ENCODE data around the gene SPATA31D1. TPM values are rescaled to one million over a fixed set of nuclear protein-coding genes. Genes with fewer than 3 reads are reported as not detected.
"Not testable (repeated sequence)": the region's sequence is repeated elsewhere in the genome, so short reads cannot be mapped to it uniquely, and the experiment has no call there.

The SPATA31D1 gene
- not detected in 2 replicates for total RNA-seq

DNA sequence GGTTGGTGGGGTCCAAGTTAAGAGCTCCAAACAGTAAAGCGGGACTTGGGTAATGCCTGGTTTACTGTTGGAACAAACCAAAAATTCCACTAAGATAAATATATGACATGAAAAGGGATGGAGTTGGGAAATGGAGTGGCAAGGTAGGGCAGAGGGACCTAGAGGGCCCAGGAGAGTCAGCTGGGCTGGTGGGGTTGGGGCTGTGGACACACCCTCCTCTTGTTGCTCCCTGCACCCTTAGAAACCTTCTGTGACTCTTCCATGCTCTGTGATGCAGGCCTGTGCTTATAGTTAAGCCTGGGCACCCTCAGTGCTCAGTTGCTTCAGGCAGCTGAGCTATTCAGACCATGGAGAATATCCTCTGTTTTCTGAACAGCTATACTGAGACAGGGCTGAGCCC, at the start of gene SPATA31D1:
Gene SPATA31D1, plus strand, starts transcription at position 301 of the 400 bp plus-strand sequence. Its CDS starts 47 bp downstream, at position 348.
- not testable (repeated sequence) for DNase-seq (ENCODE audit: extremely low read depth, low read depth, low spot score)

DNA sequence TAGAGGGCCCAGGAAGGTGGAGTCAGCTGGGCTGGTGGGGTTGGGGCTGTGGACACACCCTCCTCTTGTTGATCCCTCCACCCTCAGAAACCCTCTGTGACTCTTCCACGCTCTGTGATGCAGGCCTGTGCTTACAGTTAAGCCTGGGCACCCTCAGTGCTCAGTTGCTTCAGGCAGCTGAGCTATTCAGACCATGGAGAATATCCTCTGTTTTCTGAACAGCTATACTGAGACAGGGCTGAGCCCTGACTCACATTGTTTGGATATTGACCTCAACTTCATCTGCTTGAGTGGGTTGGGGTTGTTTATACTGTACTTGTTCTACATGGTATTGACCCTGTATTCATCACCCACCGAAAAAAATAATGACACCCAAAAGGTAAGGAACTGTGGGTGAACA, 45.2 kb upstream of the SPATA31D1 start, which contains the start of gene SPATA31D3:
Gene SPATA31D3, plus strand, starts transcription at position 108 of the 400 bp plus-strand sequence. Its CDS starts 86 bp downstream, at position 194.
- not testable (repeated sequence) for DNase-seq (ENCODE audit: extremely low read depth, low read depth, low spot score)

GRCh38 chr9:81948650-81949049, 39.9 kb upstream of the SPATA31D1 start:
- DNase-seq (ENCODE audit: extremely low read depth, low read depth, low spot score), result not testable (repeated sequence)

DNA sequence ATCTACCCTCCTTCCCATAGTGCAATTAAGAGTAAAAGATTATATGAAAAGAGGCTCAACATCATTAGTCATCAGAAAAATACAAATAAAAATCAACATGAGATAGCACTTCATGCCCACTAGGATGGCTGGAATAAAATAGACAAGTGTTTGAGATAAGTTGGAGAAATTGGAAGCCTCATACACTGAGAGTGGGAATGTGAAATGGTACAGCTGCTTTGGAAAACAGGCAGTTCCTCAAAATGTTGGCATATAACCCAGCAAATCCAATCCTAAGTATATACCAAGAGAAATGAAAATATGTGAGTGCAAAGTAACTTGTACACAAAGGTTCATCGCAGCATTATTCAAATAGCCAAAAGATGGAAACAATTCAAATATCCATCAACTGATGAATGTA, 35.5 kb upstream of the SPATA31D1 start:
- DNase-seq (ENCODE audit: extremely low read depth, low read depth, low spot score), result no peak

DNA sequence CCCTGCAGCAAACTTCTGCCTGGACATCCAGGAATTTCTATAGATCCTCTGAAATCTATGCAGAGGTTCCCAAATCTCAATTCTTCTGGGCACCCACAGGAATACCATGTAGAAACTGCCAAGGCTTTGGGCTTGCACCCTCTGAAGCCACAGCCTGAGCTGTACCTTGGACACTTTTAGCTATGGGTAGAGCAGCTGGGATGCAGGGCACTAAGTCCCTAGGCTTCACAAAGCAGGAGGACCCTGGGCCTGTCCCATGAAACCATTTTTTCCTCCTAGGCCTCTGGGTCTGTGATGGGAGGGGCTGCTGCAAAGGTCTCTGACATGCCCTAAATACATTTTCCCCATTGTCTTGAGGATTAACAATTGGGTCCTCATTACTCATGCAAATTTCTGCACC, 32.9 kb upstream of the SPATA31D1 start:
- DNase-seq (ENCODE audit: extremely low read depth, low read depth, low spot score), result no peak

DNA sequence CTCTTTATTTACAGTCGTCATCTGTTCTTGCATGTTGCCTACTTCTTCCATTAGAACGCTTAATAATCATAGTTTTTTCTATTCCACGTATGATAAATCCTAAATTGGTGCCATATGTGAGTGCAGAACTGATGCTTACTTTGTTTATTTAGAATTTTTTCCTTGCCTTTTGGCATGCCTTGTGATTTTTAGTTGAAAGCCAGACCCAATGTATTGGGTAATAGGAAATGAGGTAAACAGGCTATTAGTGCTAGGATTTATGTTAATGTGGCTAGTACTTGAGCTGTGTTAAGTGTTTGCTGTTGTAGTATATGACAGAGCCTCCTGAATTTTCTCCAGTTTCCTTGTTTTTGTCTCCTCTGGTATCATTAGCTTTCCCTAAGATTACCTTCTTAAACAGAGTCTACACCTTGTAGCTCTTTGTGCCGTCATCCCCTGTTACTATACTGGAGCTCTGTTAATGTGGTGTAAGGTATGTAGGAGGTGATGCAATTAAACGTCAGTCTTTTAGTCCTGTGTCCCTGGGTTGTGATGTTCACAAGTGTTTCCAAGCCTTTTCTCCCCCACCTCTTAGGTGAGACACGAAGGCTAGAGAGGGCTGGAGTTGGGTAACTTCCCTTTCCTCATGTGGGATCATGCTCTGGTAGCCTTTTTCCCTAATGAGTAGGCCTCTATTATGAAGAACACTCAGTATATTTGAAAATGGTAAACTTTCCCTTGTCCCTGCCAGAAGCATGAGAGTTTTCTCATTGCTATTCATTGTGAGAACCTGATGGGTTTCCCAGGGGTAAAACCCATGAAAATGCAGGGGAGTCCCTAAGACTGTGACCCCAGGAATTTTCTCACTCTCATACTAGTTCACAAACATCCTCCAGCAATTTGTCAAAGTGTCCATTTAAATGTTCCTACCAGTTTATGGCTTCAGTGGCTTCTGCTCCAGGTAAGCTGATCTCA, 24.1 kb upstream of the SPATA31D1 start:
- DNase-seq (ENCODE audit: extremely low read depth, low read depth, low spot score), result no peak

DNA sequence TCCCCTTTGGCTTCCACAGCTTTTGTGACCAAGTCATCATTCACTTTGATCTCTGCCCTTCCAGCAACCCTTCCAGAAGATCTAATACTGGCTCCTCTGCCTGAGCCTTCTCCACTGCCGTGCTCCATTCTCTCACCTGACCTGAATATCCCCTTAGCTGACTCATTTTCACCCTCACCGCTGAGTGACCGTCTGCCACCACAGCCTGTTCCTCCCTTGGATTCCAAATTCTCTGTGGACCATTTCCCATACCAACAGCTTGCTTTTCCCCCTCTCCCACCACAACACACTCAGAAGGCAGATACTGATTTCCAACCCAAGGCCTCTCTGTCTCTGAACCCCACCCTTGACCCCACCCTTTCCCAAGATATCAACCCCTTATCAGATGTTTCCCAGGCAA, 20.5 kb upstream of the SPATA31D1 start:
- no peak for DNase-seq (ENCODE audit: extremely low read depth, low read depth, low spot score)

GRCh38 chr9:81969971-81970370, 18.6 kb upstream of the SPATA31D1 start:
- no peak for DNase-seq (ENCODE audit: extremely low read depth, low read depth, low spot score)

DNA sequence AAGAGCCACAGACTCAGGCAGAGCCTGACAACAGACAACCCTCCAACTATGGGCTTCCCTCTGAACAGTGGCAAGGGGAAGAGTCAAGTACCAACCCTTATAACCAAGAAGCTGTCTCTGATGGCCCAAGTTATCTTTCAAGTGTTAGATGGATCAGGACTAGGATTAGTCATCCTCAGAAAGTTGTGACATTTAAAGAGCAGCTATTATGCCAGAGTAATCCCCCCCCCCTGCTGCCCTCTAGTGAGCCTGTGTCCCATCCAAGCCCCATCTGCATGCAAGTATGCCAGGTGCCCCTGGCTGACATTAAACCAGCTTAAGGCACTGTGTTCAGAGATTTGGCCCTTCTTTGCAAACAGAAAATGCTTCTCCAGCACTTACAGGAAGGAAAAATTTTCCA, 16.8 kb upstream of the SPATA31D1 start:
- DNase-seq (ENCODE audit: extremely low read depth, low read depth, low spot score), result no peak

- DNase-seq (ENCODE audit: extremely low read depth, low read depth, low spot score), result no peak
Measured at GRCh38 chr9:81974764-81975163, 13.8 kb upstream of the SPATA31D1 start.

- DNase-seq (ENCODE audit: extremely low read depth, low read depth, low spot score), result no peak
Measured at GRCh38 chr9:81976351-81976750, 12.2 kb upstream of the SPATA31D1 start.

DNA sequence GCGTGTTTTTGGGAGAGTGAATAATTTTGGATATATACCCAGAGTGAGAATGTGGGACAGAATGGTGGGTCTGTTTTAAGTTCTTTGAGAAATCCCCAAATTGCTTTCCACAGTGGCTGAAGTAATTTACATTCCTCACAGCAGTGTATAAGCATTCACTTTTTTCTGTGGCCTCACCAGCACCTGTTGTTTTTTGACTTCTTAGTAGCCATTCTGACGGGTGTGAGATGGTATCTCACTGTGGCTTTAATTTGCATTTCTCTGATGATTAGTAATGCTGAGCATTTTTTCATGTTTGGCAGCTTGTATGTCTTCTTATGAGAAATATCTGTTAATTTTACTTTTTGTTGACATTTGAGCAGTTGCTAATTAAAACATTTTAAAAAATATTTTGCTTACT, 9.4 kb upstream of the SPATA31D1 start:
- no peak for DNase-seq (ENCODE audit: extremely low read depth, low read depth, low spot score)

GRCh38 chr9:81980568-81980967, 8.0 kb upstream of the SPATA31D1 start:
- DNase-seq (ENCODE audit: extremely low read depth, low read depth, low spot score), result no peak

GRCh38 chr9:81981883-81982282, 6.7 kb upstream of the SPATA31D1 start:
- no peak for DNase-seq (ENCODE audit: extremely low read depth, low read depth, low spot score)

- no peak for DNase-seq (ENCODE audit: extremely low read depth, low read depth, low spot score)
Measured at GRCh38 chr9:81984928-81985327, 3.6 kb upstream of the SPATA31D1 start.

DNA sequence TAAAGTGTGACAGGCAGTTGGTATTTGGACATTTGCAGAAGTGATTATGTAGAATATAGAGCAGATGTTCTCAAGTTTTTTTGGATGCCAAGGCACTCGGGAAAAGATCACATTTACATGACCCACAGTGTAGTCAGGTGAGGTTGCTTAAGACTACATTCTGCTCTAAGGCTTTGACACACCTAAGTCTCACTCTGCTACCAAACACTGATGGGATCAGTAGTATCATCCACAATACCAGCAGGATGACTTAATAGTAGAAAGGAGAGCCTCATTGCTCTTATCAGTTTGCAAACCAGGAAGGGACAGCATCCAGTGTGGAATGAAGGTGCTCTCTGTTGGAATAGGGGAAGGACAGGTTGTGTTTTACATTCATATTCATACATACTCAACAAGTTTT, 2.5 kb upstream of the SPATA31D1 start:
- no peak for DNase-seq (ENCODE audit: extremely low read depth, low read depth, low spot score)

DNA sequence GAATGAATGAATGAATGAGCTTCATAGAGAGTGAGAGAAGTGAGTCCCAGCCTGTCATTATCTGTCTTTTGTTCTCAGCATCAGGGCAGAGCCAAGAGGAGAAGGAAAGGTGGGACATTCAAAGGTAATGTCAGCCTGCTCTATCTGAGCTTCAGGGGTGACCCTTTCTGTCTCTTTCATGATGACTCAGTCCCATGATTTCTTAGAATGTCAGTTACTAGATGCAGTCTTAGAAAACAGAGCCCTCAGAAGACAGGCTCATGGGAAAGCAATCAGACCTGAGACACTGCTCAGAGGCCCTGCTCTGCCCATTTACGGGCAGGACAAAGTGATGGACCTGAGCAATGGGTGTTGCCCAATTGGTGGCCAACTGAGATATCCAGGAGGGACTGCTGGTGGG, 1.1 kb downstream of the SPATA31D1 start:
- DNase-seq (ENCODE audit: extremely low read depth, low read depth, low spot score), result no peak

DNA sequence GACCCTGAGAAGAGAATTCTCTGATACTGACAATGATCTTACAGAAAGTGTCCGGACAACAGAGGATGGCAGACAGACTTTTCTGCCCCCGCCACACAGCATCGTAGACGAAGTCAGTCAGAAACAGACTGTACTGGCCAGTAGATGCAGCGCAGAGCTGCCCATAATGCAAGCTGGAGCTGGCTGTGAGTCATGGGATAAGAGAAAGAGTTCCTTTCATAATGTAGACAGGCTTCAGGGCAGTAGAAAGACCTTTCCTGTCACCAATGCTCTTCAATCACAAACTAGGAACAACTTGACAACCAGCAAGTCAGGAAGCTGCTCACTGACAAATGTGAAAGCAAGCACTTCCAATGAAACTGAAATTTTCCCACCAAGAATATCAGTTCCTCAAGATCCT, 5.1 kb downstream of the SPATA31D1 start:
- no peak for DNase-seq (ENCODE audit: extremely low read depth, low read depth, low spot score)

DNA sequence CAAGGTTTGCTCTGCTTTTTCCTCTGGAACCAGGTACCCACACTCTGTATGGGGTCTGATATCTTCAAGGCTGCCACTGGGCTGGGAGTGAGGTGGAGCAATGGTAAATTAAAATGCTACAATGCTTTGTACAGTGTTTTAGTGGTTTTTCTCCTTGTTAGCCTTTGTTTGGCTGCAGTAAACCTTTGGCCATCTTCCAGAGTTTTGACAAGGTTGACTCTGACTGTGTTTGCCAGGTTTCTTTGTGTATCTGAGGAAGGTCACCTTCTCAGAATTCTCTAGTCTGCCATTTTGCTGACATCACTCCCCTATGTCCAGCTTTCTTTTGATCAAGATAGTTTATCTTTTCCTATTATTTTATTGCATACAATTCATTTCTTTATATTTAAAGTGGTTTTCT, 11.2 kb downstream of the SPATA31D1 start:
- DNase-seq (ENCODE audit: extremely low read depth, low read depth, low spot score), result no peak

DNA sequence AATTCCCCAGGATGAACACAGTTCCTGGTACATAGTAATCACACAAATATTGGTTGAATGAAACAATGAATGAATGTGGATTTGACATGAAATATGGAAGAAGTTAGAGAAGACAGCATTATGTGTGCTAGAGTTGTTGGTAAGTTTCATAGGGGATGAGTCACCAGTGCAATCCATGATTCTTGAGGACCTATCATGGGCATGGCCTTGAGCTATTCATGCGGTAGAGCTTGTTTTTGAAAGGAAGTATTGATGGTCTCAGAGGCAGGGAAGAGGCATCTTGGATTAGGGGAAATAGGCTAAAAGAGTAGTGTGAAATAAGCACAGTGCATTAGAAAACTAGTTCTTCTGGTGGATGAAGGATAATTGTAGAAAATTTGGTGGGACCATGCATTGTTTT, 22.1 kb downstream of the SPATA31D1 start:
- DNase-seq (ENCODE audit: extremely low read depth, low read depth, low spot score), result no peak

DNA sequence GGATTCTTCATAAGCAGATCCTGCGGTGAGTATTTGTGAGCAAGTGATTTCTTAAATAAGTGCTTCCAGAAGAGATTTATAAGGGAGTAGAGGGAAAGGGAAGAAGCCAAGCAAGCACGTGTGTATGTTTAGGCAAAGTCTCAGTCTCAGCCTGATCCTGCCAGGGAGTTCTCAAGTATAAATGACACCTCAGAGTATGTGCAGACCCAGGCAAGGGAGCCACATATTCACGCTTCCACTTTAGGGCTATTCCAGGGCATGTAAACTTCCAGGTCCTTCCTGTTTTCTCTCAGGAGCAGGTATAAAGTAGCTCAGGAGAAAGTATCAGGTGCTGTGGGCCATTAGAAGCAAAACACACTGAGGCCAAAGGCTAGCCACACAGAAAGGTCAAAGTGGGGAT, 22.6 kb downstream of the SPATA31D1 start:
- no peak for DNase-seq (ENCODE audit: extremely low read depth, low read depth, low spot score)

- no peak for DNase-seq (ENCODE audit: extremely low read depth, low read depth, low spot score)
Measured at GRCh38 chr9:82012276-82012675, 23.7 kb downstream of the SPATA31D1 start.

Measured in glomerular endothelial cell (primary cell).